ENCODE measurements around the gene MESP1.

The MESP1 gene

DNA sequence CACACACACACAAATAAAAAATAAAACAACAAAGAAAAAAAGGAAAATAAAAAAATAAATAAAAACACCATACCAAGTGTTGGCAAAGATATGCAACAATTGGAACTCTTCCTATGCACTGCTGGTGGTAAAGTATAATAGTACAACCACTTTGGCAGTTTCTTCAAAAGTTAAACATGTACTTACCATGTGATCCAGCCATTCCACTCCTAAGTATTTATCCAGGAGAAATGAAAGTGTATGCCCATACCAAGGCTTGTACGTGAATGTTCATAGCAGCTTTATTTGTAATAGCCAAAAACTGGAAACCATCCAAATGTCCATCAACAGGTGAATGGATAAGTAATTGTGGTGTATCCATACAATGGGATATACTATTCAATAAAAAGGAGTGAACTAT lies 43.5 kb downstream of the MESP1 start:
- no peak for DNase-seq

- DNase-seq: no peak
Measured at GRCh38 chr15:89704411-89704810, 46.6 kb downstream of the MESP1 start.
